Measurements from ENCODE around the gene GRIA1.

DNA sequence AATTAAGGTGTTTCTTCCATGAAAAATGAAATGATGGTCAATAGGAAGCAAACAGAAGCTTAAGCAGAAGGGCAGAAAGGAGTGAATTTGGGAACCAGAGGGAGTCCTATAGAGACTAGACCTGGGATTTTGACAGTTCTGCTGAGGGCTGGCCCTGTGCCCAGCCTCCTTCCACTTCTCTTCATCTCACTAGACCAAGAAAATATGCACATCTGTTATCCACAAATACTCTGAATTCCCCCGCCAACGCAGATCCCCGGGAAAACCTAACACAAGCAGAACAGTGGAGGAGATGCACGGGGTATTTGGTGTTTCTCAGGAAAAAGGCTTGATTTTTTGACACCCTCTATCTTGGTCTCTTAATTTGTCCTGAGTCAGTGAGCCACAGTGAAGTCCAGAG lies 22.7 kb downstream of the GRIA1 start:
- TF ChIP-seq, protein P1, sequence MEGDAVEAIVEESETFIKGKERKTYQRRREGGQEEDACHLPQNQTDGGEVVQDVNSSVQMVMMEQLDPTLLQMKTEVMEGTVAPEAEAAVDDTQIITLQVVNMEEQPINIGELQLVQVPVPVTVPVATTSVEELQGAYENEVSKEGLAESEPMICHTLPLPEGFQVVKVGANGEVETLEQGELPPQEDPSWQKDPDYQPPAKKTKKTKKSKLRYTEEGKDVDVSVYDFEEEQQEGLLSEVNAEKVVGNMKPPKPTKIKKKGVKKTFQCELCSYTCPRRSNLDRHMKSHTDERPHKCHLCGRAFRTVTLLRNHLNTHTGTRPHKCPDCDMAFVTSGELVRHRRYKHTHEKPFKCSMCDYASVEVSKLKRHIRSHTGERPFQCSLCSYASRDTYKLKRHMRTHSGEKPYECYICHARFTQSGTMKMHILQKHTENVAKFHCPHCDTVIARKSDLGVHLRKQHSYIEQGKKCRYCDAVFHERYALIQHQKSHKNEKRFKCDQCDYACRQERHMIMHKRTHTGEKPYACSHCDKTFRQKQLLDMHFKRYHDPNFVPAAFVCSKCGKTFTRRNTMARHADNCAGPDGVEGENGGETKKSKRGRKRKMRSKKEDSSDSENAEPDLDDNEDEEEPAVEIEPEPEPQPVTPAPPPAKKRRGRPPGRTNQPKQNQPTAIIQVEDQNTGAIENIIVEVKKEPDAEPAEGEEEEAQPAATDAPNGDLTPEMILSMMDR (IDR thresholded peaks at IDR 0.05) = no peak
- no peak for TF ChIP-seq POLR2A (IDR thresholded peaks at IDR 0.05)
